Smooth muscle cell (in vitro differentiated cells): ENCODE results near the gene KLC1. TPM values are rescaled to one million over a fixed set of nuclear protein-coding genes. Genes with fewer than 3 reads are reported as not detected.

ENCODE experiments used
- DNase-seq: peaks from one replicate; lab custom pipeline; 2025; ENCODE audit not compliant: unreplicated experiment; lab: John Stamatoyannopoulos, UW
- H2AFZ ChIP-seq: fragments of 200-600 bp; sonication (generic); 2 replicates; pipeline ENCODE4 v1.6.0; 2016; ENCODE audit warnings: antibody characterized with exemption, low read depth, mild to moderate bottlenecking
- H3F3A ChIP-seq: fragments of 200-600 bp; sonication (generic); 2 replicates; pipeline ENCODE4 v1.6.0; 2017; ENCODE audit warnings: antibody characterized with exemption, low read depth
- H3K27ac ChIP-seq: fragments of 200-600 bp; sonication (generic); 2 replicates; pipeline ENCODE4 v1.5.1; 2016; ENCODE audit warnings: low read depth, mild to moderate bottlenecking
- H3K27me3 ChIP-seq: fragments of 200-600 bp; sonication (generic); 2 replicates; pipeline ENCODE4 v1.6.1; 2016; ENCODE audit warnings: low read depth, mild to moderate bottlenecking
- H3K36me3 ChIP-seq: fragments of 200-600 bp; sonication (generic); 2 replicates; pipeline ENCODE4 v1.5.1; 2016; ENCODE audit warnings: low read depth
- H3K4me1 ChIP-seq: fragments of 200-600 bp; sonication (generic); 2 replicates; pipeline ENCODE4 v1.5.1; 2016; ENCODE audit warnings: low read depth
- H3K4me2 ChIP-seq: fragments of 200-600 bp; sonication (generic); 2 replicates; pipeline ENCODE4 v1.6.0; 2016; ENCODE audit warnings: mild to moderate bottlenecking
- H3K4me3 ChIP-seq: fragments of 200-600 bp; sonication (generic); 2 replicates; pipeline ENCODE4 v1.5.1; 2016; ENCODE audit warnings: mild to moderate bottlenecking
- H3K79me2 ChIP-seq: fragments of 200-600 bp; sonication (generic); 2 replicates; pipeline ENCODE4 v1.6.0; 2016; ENCODE audit warnings: low read depth, mild to moderate bottlenecking
- H3K9ac ChIP-seq: fragments of 200-600 bp; sonication (generic); 2 replicates; pipeline ENCODE4 v1.6.0; 2016; ENCODE audit warnings: low read depth
- H3K9me3 ChIP-seq: fragments of 200-600 bp; sonication (generic); replicated peaks from 2 replicates; pipeline ENCODE4 v1.5.1; 2016; ENCODE audit warnings: low read depth
- H4K20me1 ChIP-seq: fragments of 200-600 bp; sonication (generic); 2 replicates; pipeline ENCODE4 v1.6.0; 2016; ENCODE audit warnings: low read depth
- CTCF ChIP-seq: fragments of 200-600 bp; sonication (generic); IDR thresholded peaks from 2 replicates; pipeline ENCODE4 v1.5.1; 2017; ENCODE audit warnings: borderline replicate concordance, mild to moderate bottlenecking, antibody characterized with exemption; ENCODE audit not compliant: insufficient read depth, poor library complexity, severe bottlenecking
- WGBS: methylation state at CpG from one replicate; pipeline ENCODE4 v1.1.7; 2016; ENCODE audit warnings: low lambda C conversion rate; 5-methylcytosine and 5-hydroxymethylcytosine counted together
- polyA plus RNA-seq: library from polyadenylated mRNA; unstranded; fragments of >200 nt; fragmentation: Nextera tagmentation; extraction: Ambion mirVana; gene quantifications from 2 replicates; pipeline ENCODE4 v1.2.1, GENCODE V29; 2016
- total RNA-seq: library from RNA; depleted of rRNA; stranded (reverse); fragments of >200 nt; gene quantifications from 2 replicates; pipeline ENCODE4 v1.2.3, GENCODE V29; 2014

Gene KLC1
- total and polyA plus RNA-seq, 2 experiments from 2014 or later, result 167 to 224 TPM

- peaks cover 6% of the 10 kb centered on the region for H3K79me2 ChIP-seq
- no peaks in the 10 kb centered on the region for H3K4me1 ChIP-seq
- DNase-seq, result no peak
- TF ChIP-seq CTCF, result no peak
- 96% methylated on average over 24 of the region's 24 CpGs for WGBS
- no peak overlapping the region for H3K4me3 ChIP-seq
- H3K27ac ChIP-seq, result peak overlapping the region; percentile 67
- no peak overlapping the region for H3K9ac ChIP-seq
- peaks cover 39% of the 10 kb centered on the region for H4K20me1 ChIP-seq
- H3K27me3 ChIP-seq, result no peaks in the 10 kb centered on the region
- no peaks in the 10 kb centered on the region for H3K36me3 ChIP-seq
- no peaks in the 10 kb centered on the region for H3K9me3 ChIP-seq
- H3K4me2 ChIP-seq, result no peak overlapping the region
- H3F3A ChIP-seq, result no peaks in the 10 kb centered on the region
- H2AFZ ChIP-seq, result no peak overlapping the region
Measured at GRCh38 chr14:103731916-103732867, 103.2 kb downstream of the KLC1 start.

GRCh38 chr14:103732868-103733620 lies 104.0 kb downstream of the KLC1 start:
- Histone ChIP-seq H3K4me2 (no peak overlapping the region), H3K27me3 (no peaks in the 10 kb centered on the region), H3K4me3 (no peak overlapping the region), H3F3A (no peaks in the 10 kb centered on the region), H4K20me1 (peaks cover 31% of the 10 kb centered on the region), H3K9ac (no peak overlapping the region), H3K36me3 (no peaks in the 10 kb centered on the region), H3K4me1 (no peaks in the 10 kb centered on the region), H3K9me3 (no peaks in the 10 kb centered on the region), H3K27ac (peak overlapping the region; percentile 67), H3K79me2 (peaks cover 6% of the 10 kb centered on the region), H2AFZ (no peak overlapping the region)
- no peak for TF ChIP-seq CTCF
- WGBS, result 61% methylated on average over 9 of the region's 9 CpGs
- no peak for DNase-seq

- Histone ChIP-seq H3F3A (no peaks in the 10 kb centered on the region), H3K79me2 (peaks cover 6% of the 10 kb centered on the region), H3K27ac (peak overlapping the region; percentile 67), H3K36me3 (no peaks in the 10 kb centered on the region), H2AFZ (no peak overlapping the region), H4K20me1 (peaks cover 26% of the 10 kb centered on the region), H3K4me2 (no peak overlapping the region), H3K4me3 (no peak overlapping the region), H3K9ac (no peak overlapping the region), H3K27me3 (no peaks in the 10 kb centered on the region), H3K9me3 (no peaks in the 10 kb centered on the region), H3K4me1 (no peaks in the 10 kb centered on the region)
- WGBS, result 74% methylated on average over 14 of the region's 14 CpGs
- TF ChIP-seq CTCF, result no peak
- no peak for DNase-seq
Measured at GRCh38 chr14:103733651-103734050, 104.6 kb downstream of the KLC1 start.
